SU-DHL-6 (cell line): Measurements from ENCODE around the gene RNF144B.

Source experiments
- EZH2phosphoT487 ChIP-seq: fragments of 200-600 bp; sonication (generic), shearing (Covaris generic); conservative IDR thresholded peaks from 2 replicates; pipeline ENCODE4 v1.6.1; 2018; ENCODE audit warnings: mild to moderate bottlenecking, antibody characterized with exemption, low read length, moderate library complexity, mixed read lengths
- TF ChIP-seq, protein P1 (sequence below): fragments of 200-600 bp; sonication (generic); IDR thresholded peaks from one replicate; pipeline ENCODE4 v1.5.1; 2017; ENCODE audit warnings: antibody characterized with exemption, mild to moderate bottlenecking, low read length, moderate library complexity; ENCODE audit not compliant: insufficient read depth, poor library complexity, severe bottlenecking

DNA sequence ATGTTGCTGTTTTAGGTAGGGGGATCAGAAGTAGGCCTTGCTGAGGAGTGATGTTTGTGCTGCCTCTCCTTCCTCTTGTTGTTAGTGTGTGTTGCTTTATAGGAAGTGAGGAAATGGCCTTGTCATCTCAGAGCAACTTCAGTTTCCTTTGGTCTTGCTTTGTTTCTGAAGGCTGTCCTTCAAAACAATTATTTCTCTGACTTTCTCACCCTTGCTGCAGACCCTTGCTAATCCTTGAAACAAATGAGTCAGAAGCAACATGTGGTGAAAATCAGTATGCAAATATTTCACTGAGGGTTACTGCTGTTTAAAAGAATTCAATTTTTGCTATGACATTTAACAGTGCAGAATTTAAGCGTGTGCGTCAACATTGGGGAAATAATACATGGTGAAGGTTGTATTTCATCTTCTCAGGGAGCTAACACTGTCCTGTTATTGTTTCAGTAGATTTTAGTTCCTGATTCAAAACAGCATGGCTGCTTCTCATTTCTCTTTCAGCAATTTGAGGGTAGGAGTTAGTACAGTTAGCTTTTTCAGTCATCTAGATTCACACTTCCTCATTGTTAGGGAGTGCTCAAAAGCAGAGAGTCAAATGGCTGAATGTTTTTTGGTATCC, 13.8 kb downstream of the RNF144B start:
- TF ChIP-seq, protein P1, sequence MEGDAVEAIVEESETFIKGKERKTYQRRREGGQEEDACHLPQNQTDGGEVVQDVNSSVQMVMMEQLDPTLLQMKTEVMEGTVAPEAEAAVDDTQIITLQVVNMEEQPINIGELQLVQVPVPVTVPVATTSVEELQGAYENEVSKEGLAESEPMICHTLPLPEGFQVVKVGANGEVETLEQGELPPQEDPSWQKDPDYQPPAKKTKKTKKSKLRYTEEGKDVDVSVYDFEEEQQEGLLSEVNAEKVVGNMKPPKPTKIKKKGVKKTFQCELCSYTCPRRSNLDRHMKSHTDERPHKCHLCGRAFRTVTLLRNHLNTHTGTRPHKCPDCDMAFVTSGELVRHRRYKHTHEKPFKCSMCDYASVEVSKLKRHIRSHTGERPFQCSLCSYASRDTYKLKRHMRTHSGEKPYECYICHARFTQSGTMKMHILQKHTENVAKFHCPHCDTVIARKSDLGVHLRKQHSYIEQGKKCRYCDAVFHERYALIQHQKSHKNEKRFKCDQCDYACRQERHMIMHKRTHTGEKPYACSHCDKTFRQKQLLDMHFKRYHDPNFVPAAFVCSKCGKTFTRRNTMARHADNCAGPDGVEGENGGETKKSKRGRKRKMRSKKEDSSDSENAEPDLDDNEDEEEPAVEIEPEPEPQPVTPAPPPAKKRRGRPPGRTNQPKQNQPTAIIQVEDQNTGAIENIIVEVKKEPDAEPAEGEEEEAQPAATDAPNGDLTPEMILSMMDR: no peak
- TF ChIP-seq EZH2phosphoT487: no peak
